Measurements from ENCODE around the gene POLL.

DNA sequence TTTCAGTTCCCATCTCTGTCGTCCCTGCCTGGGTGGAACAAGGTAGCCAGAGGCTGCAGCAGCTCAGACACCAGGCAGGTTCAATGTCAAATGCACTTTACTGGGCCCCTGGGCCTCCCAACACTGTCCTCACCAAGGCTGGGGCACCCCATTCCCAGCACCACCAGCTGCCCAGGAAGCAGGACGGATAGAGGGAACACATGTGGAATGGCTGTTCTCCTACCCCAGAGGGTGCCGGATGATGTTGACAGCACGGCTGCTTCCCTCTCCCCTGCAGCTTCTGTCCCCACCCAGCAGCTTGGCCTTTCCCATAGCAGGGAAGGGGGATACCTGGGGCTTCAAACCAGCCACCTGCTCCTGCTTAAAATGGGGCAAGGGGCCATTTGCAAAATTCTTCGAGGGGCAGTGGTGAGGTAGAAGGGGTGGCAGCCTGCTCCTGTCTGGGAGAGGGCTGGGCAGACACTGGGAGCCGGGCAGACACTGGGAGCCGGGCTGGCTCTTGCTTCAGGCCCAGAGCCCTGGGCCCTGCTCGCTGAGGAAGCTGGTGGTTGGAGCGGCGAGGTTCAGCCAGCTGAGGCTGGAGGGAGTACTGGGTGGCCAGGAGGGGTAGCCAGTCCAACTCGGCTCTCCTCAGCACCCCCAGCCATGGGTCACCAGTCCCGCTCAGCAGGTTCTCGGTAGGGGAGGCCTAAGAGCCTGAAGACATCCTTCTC is 9.1 kb downstream of the POLL start:
- no peak for TF ChIP-seq CTCF (IDR thresholded peaks at IDR 0.05; ENCODE audit: insufficient read depth, low read length)
- TF ChIP-seq POLR2AphosphoS5 (IDR thresholded peaks at IDR 0.05; ENCODE audit: low read depth), result no peak
- no peak for TF ChIP-seq REST (IDR thresholded peaks at IDR 0.05; ENCODE audit: insufficient replicate concordance, low read depth)
- no peak for TF ChIP-seq SPI1 (IDR thresholded peaks at IDR 0.05; ENCODE audit: borderline replicate concordance, low read depth)
- no peak for TF ChIP-seq GABPA (IDR thresholded peaks at IDR 0.05; ENCODE audit: low read depth)
